Measurements from ENCODE around the gene FYCO1.

FYCO1 gene

GRCh38 chr3:46010519-46011113, 15.0 kb upstream of the FYCO1 start:
- no peak for DNase-seq (ENCODE audit: low read depth in 1 of 2, low spot score in 1 of 2)
- no peak overlapping the region for H3K27ac ChIP-seq (replicated peaks)
- no peak overlapping the region for H3K4me3 ChIP-seq (replicated peaks; ENCODE audit: insufficient read depth, low read length)
- no peaks in the 10 kb centered on the region for H3K27me3 ChIP-seq (ENCODE audit: insufficient read depth, poor library complexity, severe bottlenecking)
- TF ChIP-seq REST (IDR thresholded peaks at IDR 0.05; ENCODE audit: insufficient replicate concordance, low read depth), result no peak
- no peak for TF ChIP-seq GABPA (IDR thresholded peaks at IDR 0.05; ENCODE audit: low read depth)
- no peak for TF ChIP-seq CTCF (IDR thresholded peaks at IDR 0.05; ENCODE audit: insufficient read depth, low read length)
- no peak for TF ChIP-seq SPI1 (IDR thresholded peaks at IDR 0.05; ENCODE audit: borderline replicate concordance, low read depth)
- TF ChIP-seq POLR2AphosphoS5 (IDR thresholded peaks at IDR 0.05; ENCODE audit: low read depth), result no peak

- DNase-seq (ENCODE audit: low read depth in 1 of 2, low spot score in 1 of 2), result no peak
- Histone ChIP-seq H3K4me3 (replicated peaks; ENCODE audit: insufficient read depth, low read length) (no peak overlapping the region), H3K27me3 (ENCODE audit: insufficient read depth, poor library complexity, severe bottlenecking) (no peaks in the 10 kb centered on the region), H3K27ac (replicated peaks) (no peak overlapping the region)
- TF ChIP-seq GABPA (IDR thresholded peaks at IDR 0.05; ENCODE audit: low read depth), result no peak
- TF ChIP-seq REST (IDR thresholded peaks at IDR 0.05; ENCODE audit: insufficient replicate concordance, low read depth), result no peak
- no peak for TF ChIP-seq CTCF (IDR thresholded peaks at IDR 0.05; ENCODE audit: insufficient read depth, low read length)
- TF ChIP-seq SPI1 (IDR thresholded peaks at IDR 0.05; ENCODE audit: borderline replicate concordance, low read depth), result no peak
- no peak for TF ChIP-seq POLR2AphosphoS5 (IDR thresholded peaks at IDR 0.05; ENCODE audit: low read depth)
These were observed 12.4 kb upstream of the FYCO1 start for GRCh38 chr3:46008058-46008457.

- H3K4me3 ChIP-seq (replicated peaks; ENCODE audit: insufficient read depth, low read length), result no peak overlapping the region
- TF ChIP-seq POLR2AphosphoS5 (IDR thresholded peaks at IDR 0.05; ENCODE audit: low read depth) (no peak), CTCF (IDR thresholded peaks at IDR 0.05; ENCODE audit: insufficient read depth, low read length) (no peak), REST (IDR thresholded peaks at IDR 0.05; ENCODE audit: insufficient replicate concordance, low read depth) (no peak), GABPA (IDR thresholded peaks at IDR 0.05; ENCODE audit: low read depth) (no peak), SPI1 (IDR thresholded peaks at IDR 0.05; ENCODE audit: borderline replicate concordance, low read depth) (no peak)
- no peak for DNase-seq (ENCODE audit: low read depth in 1 of 2, low spot score in 1 of 2)
- no peaks in the 10 kb centered on the region for H3K27me3 ChIP-seq (ENCODE audit: insufficient read depth, poor library complexity, severe bottlenecking)
- H3K27ac ChIP-seq (replicated peaks), result no peak overlapping the region
These were observed 11.7 kb upstream of the FYCO1 start for GRCh38 chr3:46007280-46007679.

All from HL-60 (cell line).